ENCODE results near the gene CD72.

DNA sequence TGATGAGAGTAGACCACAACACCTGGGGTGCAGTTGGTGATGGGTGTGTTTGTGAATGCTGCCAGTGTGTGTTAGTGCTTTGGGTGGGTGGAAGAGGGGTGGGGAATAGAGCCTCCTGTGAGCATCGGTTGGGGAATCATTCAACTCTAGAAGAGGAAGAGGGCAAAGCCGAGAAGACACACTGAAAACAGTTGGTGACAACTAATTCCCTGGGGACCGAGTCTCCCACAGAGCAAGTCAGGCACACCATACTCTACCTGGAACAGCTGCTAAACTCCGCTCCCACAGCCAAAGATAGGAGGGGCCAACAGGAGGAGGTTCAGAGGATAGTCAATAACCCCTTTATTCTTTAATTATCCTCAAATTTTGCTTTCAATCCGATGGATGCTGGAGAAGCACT lies 48.3 kb upstream of the CD72 start:
- no peak for TF ChIP-seq ESRRA (IDR thresholded peaks at IDR 0.05; ENCODE audit: borderline replicate concordance, low read length)
- TF ChIP-seq CTCF (IDR thresholded peaks at IDR 0.05): no peak
- no peak for TF ChIP-seq POLR2A (IDR thresholded peaks at IDR 0.05; ENCODE audit: low read length)
- TF ChIP-seq EP300 (IDR thresholded peaks at IDR 0.05): no peak
- TF ChIP-seq, protein P1, sequence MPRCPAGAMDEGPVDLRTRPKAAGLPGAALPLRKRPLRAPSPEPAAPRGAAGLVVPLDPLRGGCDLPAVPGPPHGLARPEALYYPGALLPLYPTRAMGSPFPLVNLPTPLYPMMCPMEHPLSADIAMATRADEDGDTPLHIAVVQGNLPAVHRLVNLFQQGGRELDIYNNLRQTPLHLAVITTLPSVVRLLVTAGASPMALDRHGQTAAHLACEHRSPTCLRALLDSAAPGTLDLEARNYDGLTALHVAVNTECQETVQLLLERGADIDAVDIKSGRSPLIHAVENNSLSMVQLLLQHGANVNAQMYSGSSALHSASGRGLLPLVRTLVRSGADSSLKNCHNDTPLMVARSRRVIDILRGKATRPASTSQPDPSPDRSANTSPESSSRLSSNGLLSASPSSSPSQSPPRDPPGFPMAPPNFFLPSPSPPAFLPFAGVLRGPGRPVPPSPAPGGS (IDR thresholded peaks at IDR 0.05): no peak
- TF ChIP-seq RAD21 (conservative IDR thresholded peaks at IDR 0.05 in 1 of 2, IDR thresholded peaks at IDR 0.05 in 1 of 2): no peak
- TF ChIP-seq MAFK (IDR thresholded peaks at IDR 0.05; ENCODE audit: partially characterized antibody): no peak

Data from A549 (cell line).